Measurements from ENCODE around the gene ARRB2.

ARRB2 gene

GRCh38 chr17:4709794-4710692 lies at the start of gene ARRB2:
TSS of gene ARRB2 (plus strand) at chr17:4710632. CDS start at chr17:4710722, 90 bp downstream.
- H3K27ac Mint-ChIP-seq: peak within 1 kb of the TSS; percentile 67
- peak; percentile 96 for ATAC-seq
- peak within 1 kb of the TSS; percentile 83 for H3K4me3 Mint-ChIP-seq
- peaks cover 41% of the 10 kb centered on the region for H3K4me1 Mint-ChIP-seq
- no peaks in the 10 kb centered on the region for H3K36me3 Mint-ChIP-seq
- no peaks in the 10 kb centered on the region for H3K27me3 Mint-ChIP-seq
- H3K9me3 Mint-ChIP-seq: no peaks in the 10 kb centered on the region

GRCh38 chr17:4663711-4664110 lies 46.7 kb upstream of the ARRB2 start:
- Mint-ChIP-seq H3K4me1 (peaks cover 2% of the 10 kb centered on the region), H3K27ac (no peak overlapping the region), H3K9me3 (no peaks in the 10 kb centered on the region), H3K4me3 (no peak overlapping the region), H3K36me3 (no peaks in the 10 kb centered on the region), H3K27me3 (peaks cover 23% of the 10 kb centered on the region)
- no peak for ATAC-seq

GRCh38 chr17:4664230-4664629 lies 46.2 kb upstream of the ARRB2 start:
- ATAC-seq: no peak
- Mint-ChIP-seq H3K4me3 (no peak overlapping the region), H3K4me1 (no peaks in the 10 kb centered on the region), H3K36me3 (no peaks in the 10 kb centered on the region), H3K27ac (no peak overlapping the region), H3K27me3 (peaks cover 17% of the 10 kb centered on the region), H3K9me3 (no peaks in the 10 kb centered on the region)

GRCh38 chr17:4665027-4665426 lies 45.4 kb upstream of the ARRB2 start:
- ATAC-seq: no peak
- no peak overlapping the region for H3K27ac Mint-ChIP-seq
- no peak overlapping the region for H3K4me3 Mint-ChIP-seq
- no peaks in the 10 kb centered on the region for H3K4me1 Mint-ChIP-seq
- no peaks in the 10 kb centered on the region for H3K9me3 Mint-ChIP-seq
- H3K27me3 Mint-ChIP-seq: peaks cover 9% of the 10 kb centered on the region
- H3K36me3 Mint-ChIP-seq: peaks cover 2% of the 10 kb centered on the region

GRCh38 chr17:4666296-4666695 lies 44.1 kb upstream of the ARRB2 start:
- H3K9me3 Mint-ChIP-seq: no peaks in the 10 kb centered on the region

GRCh38 chr17:4667166-4667565 lies 43.3 kb upstream of the ARRB2 start:
- Mint-ChIP-seq H3K4me3 (no peak overlapping the region), H3K36me3 (peaks cover 23% of the 10 kb centered on the region), H3K9me3 (no peaks in the 10 kb centered on the region), H3K4me1 (no peaks in the 10 kb centered on the region), H3K27ac (no peak overlapping the region), H3K27me3 (peaks cover 8% of the 10 kb centered on the region)
- ATAC-seq: no peak

More at GRCh38 chr17:4666296-4666695, 44.1 kb upstream of the ARRB2 start:
- Mint-ChIP-seq H3K36me3 (peaks cover 15% of the 10 kb centered on the region), H3K4me3 (no peak overlapping the region), H3K27me3 (peaks cover 8% of the 10 kb centered on the region), H3K4me1 (no peaks in the 10 kb centered on the region), H3K27ac (no peak overlapping the region)
- ATAC-seq: no peak

- no peaks in the 10 kb centered on the region for H3K4me1 Mint-ChIP-seq
- H3K9me3 Mint-ChIP-seq: no peaks in the 10 kb centered on the region
- H3K27ac Mint-ChIP-seq: peak overlapping the region; percentile 36
- no peaks in the 10 kb centered on the region for H3K27me3 Mint-ChIP-seq
- no peak overlapping the region for H3K4me3 Mint-ChIP-seq
- no peak for ATAC-seq
- H3K36me3 Mint-ChIP-seq: peaks cover 71% of the 10 kb centered on the region
Observed at GRCh38 chr17:4672055-4672630, 38.3 kb upstream of the ARRB2 start.

- ATAC-seq: no peak
- Mint-ChIP-seq H3K4me3 (no peak overlapping the region), H3K36me3 (peaks cover 77% of the 10 kb centered on the region), H3K27ac (no peak overlapping the region), H3K9me3 (no peaks in the 10 kb centered on the region), H3K27me3 (no peaks in the 10 kb centered on the region), H3K4me1 (no peaks in the 10 kb centered on the region)
Observed at GRCh38 chr17:4672751-4673150, 37.7 kb upstream of the ARRB2 start.

- ATAC-seq: no peak
- H3K36me3 Mint-ChIP-seq: peaks cover 77% of the 10 kb centered on the region
- no peaks in the 10 kb centered on the region for H3K27me3 Mint-ChIP-seq
- no peak overlapping the region for H3K27ac Mint-ChIP-seq
- H3K9me3 Mint-ChIP-seq: no peaks in the 10 kb centered on the region
- no peak overlapping the region for H3K4me3 Mint-ChIP-seq
- no peaks in the 10 kb centered on the region for H3K4me1 Mint-ChIP-seq
Observed at GRCh38 chr17:4673169-4673568, 37.3 kb upstream of the ARRB2 start.

- H3K4me1 Mint-ChIP-seq: no peaks in the 10 kb centered on the region
- H3K27ac Mint-ChIP-seq: no peak overlapping the region
- H3K36me3 Mint-ChIP-seq: peaks cover 77% of the 10 kb centered on the region
- H3K4me3 Mint-ChIP-seq: no peak overlapping the region
- ATAC-seq: no peak
- no peaks in the 10 kb centered on the region for H3K27me3 Mint-ChIP-seq
- H3K9me3 Mint-ChIP-seq: no peaks in the 10 kb centered on the region
Observed at GRCh38 chr17:4673986-4674684, 36.3 kb upstream of the ARRB2 start.

- Mint-ChIP-seq H3K27ac (no peak overlapping the region), H3K4me1 (no peaks in the 10 kb centered on the region), H3K4me3 (no peak overlapping the region), H3K36me3 (peaks cover 80% of the 10 kb centered on the region), H3K27me3 (no peaks in the 10 kb centered on the region), H3K9me3 (no peaks in the 10 kb centered on the region)
- ATAC-seq: no peak
Observed at GRCh38 chr17:4674685-4674998, 35.8 kb upstream of the ARRB2 start.

- peaks cover 82% of the 10 kb centered on the region for H3K36me3 Mint-ChIP-seq
- no peak overlapping the region for H3K4me3 Mint-ChIP-seq
Observed at GRCh38 chr17:4675791-4676190, 34.6 kb upstream of the ARRB2 start.

GRCh38 chr17:4676791-4677190 lies 33.6 kb upstream of the ARRB2 start:
- peaks cover 78% of the 10 kb centered on the region for H3K36me3 Mint-ChIP-seq
- H3K4me1 Mint-ChIP-seq: no peaks in the 10 kb centered on the region
- no peak overlapping the region for H3K4me3 Mint-ChIP-seq
- H3K27ac Mint-ChIP-seq: no peak overlapping the region
- ATAC-seq: no peak
- H3K9me3 Mint-ChIP-seq: no peaks in the 10 kb centered on the region
- no peaks in the 10 kb centered on the region for H3K27me3 Mint-ChIP-seq

More at GRCh38 chr17:4675791-4676190, 34.6 kb upstream of the ARRB2 start:
- Mint-ChIP-seq H3K27me3 (no peaks in the 10 kb centered on the region), H3K9me3 (no peaks in the 10 kb centered on the region), H3K4me1 (no peaks in the 10 kb centered on the region), H3K27ac (no peak overlapping the region)
- ATAC-seq: no peak

GRCh38 chr17:4678448-4679026 lies 31.9 kb upstream of the ARRB2 start:
- H3K4me3 Mint-ChIP-seq: no peak overlapping the region
- H3K36me3 Mint-ChIP-seq: peaks cover 74% of the 10 kb centered on the region
- H3K27me3 Mint-ChIP-seq: no peaks in the 10 kb centered on the region
- ATAC-seq: no peak
- no peak overlapping the region for H3K27ac Mint-ChIP-seq
- H3K4me1 Mint-ChIP-seq: peaks cover 7% of the 10 kb centered on the region
- H3K9me3 Mint-ChIP-seq: no peaks in the 10 kb centered on the region

GRCh38 chr17:4679658-4680057 lies 30.8 kb upstream of the ARRB2 start:
- H3K27ac Mint-ChIP-seq: no peak overlapping the region
- H3K27me3 Mint-ChIP-seq: no peaks in the 10 kb centered on the region
- H3K36me3 Mint-ChIP-seq: peaks cover 74% of the 10 kb centered on the region
- H3K4me3 Mint-ChIP-seq: no peak overlapping the region
- ATAC-seq: no peak
- no peaks in the 10 kb centered on the region for H3K9me3 Mint-ChIP-seq
- peaks cover 7% of the 10 kb centered on the region for H3K4me1 Mint-ChIP-seq

Data from stimulated activated memory B cell treated with anti-CD40 and anti-IgM and Interleukin-4, amounts not matched to agents 10 μg/mL and 1 μg/mL and 100 μg/mL, for 72 hours (primary cell).